ENCODE results near the gene TSPAN16. TPM values are rescaled to one million over a fixed set of nuclear protein-coding genes. Genes with fewer than 3 reads are reported as not detected.

Gene TSPAN16
- total RNA-seq, 1 donor from 2014 or later = not detected

DNA sequence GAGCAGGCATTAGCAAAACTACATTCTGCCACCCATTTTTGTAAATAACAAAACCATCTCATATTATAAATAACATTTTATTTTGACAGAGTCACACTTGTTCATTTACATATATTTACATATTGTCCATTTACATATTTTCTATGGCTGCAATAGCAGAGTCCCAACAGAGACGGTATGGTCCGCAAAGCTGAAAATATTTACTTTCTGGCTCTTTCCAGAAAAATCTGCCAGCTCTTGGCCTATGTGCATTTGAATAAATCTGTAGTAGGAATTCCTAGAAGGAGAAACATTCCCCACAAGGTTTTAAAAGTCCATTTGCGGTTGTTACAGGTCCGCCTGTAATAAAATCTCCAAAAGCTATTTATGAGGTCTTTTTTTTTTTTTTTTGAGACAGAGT, 5.7 kb upstream of the TSPAN16 start:
- Histone ChIP-seq H3K4me2 (ENCODE audit: low read length) (no peak overlapping the region), H3K9me3 (ENCODE audit: insufficient read depth, low read depth, low read length) (no peaks in the 10 kb centered on the region), H3K79me2 (ENCODE audit: insufficient read depth, low read length) (no peaks in the 10 kb centered on the region), H3K4me3 (ENCODE audit: insufficient read depth, low read depth, low read length) (no peak overlapping the region), H3K4me1 (ENCODE audit: insufficient read depth, low read length) (peaks cover 7% of the 10 kb centered on the region), H3K27ac (ENCODE audit: low read depth, low read length) (no peak overlapping the region), H3K9ac (ENCODE audit: low read length) (no peak overlapping the region), H3K36me3 (ENCODE audit: insufficient read depth, low read length) (no peaks in the 10 kb centered on the region), H4K20me1 (ENCODE audit: insufficient read depth, low read length) (no peaks in the 10 kb centered on the region), H3K27me3 (ENCODE audit: insufficient read depth, low read length) (no peaks in the 10 kb centered on the region), H2AFZ (ENCODE audit: low read depth, low read length) (no peak overlapping the region)
- no peak for TF ChIP-seq EZH2 (IDR thresholded peaks at IDR 0.05; ENCODE audit: insufficient read depth, low read length)
- TF ChIP-seq, protein P1, sequence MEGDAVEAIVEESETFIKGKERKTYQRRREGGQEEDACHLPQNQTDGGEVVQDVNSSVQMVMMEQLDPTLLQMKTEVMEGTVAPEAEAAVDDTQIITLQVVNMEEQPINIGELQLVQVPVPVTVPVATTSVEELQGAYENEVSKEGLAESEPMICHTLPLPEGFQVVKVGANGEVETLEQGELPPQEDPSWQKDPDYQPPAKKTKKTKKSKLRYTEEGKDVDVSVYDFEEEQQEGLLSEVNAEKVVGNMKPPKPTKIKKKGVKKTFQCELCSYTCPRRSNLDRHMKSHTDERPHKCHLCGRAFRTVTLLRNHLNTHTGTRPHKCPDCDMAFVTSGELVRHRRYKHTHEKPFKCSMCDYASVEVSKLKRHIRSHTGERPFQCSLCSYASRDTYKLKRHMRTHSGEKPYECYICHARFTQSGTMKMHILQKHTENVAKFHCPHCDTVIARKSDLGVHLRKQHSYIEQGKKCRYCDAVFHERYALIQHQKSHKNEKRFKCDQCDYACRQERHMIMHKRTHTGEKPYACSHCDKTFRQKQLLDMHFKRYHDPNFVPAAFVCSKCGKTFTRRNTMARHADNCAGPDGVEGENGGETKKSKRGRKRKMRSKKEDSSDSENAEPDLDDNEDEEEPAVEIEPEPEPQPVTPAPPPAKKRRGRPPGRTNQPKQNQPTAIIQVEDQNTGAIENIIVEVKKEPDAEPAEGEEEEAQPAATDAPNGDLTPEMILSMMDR (IDR thresholded peaks at IDR 0.05; ENCODE audit: insufficient read depth, low read depth, low read length) = no peak
- FAIRE-seq (no peak), DNase-seq (ENCODE audit: low read depth) (no peak)
- no peaks in the 10 kb centered on the region for H3K4me1 Mint-ChIP-seq (ENCODE audit: low read depth, unreplicated experiment)
- no peaks in the 10 kb centered on the region for H3K9me3 Mint-ChIP-seq (ENCODE audit: unreplicated experiment)
- H3K36me3 Mint-ChIP-seq (ENCODE audit: low read depth, unreplicated experiment) = no peaks in the 10 kb centered on the region
- peaks cover 2% of the 10 kb centered on the region for H3K27me3 Mint-ChIP-seq (ENCODE audit: low read depth, unreplicated experiment)
- no peak overlapping the region for H3K27ac Mint-ChIP-seq (ENCODE audit: unreplicated experiment)
- no peak overlapping the region for H3K4me3 Mint-ChIP-seq (ENCODE audit: unreplicated experiment)

DNA sequence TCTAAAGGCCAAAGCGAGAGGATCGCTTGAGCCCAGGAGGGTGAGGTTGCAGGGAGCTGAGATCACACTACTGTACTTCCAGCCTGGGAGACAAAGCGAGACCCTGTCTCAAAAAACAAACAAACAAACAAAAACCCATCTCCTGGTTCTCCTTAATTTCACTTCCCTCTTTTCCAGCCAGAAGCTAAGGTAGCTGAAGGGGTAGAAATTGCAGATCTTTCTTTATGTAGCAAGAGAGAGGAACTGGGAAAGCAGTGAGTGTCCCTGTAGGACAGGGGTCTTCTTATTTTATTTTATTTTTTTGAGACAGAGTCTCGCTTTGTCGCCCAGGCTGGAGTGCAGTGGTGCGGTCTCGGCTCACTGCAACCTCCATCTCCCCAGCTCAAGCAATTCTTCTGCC, 4.5 kb upstream of the TSPAN16 start:
- Histone ChIP-seq H3K4me2 (ENCODE audit: low read length) (no peak overlapping the region), H3K27me3 (ENCODE audit: insufficient read depth, low read length) (no peaks in the 10 kb centered on the region), H3K9ac (ENCODE audit: low read length) (no peak overlapping the region), H2AFZ (ENCODE audit: low read depth, low read length) (no peak overlapping the region), H3K36me3 (ENCODE audit: insufficient read depth, low read length) (no peaks in the 10 kb centered on the region), H3K9me3 (ENCODE audit: insufficient read depth, low read depth, low read length) (no peaks in the 10 kb centered on the region), H3K4me3 (ENCODE audit: insufficient read depth, low read depth, low read length) (no peak overlapping the region), H3K4me1 (ENCODE audit: insufficient read depth, low read length) (peaks cover 7% of the 10 kb centered on the region), H3K27ac (ENCODE audit: low read depth, low read length) (no peak overlapping the region), H3K79me2 (ENCODE audit: insufficient read depth, low read length) (no peaks in the 10 kb centered on the region), H4K20me1 (ENCODE audit: insufficient read depth, low read length) (no peaks in the 10 kb centered on the region)
- no peak overlapping the region for H3K4me3 Mint-ChIP-seq (ENCODE audit: unreplicated experiment)
- H3K27me3 Mint-ChIP-seq (ENCODE audit: low read depth, unreplicated experiment) = peaks cover 2% of the 10 kb centered on the region
- DNase-seq (ENCODE audit: low read depth) (no peak), FAIRE-seq (no peak)
- no peaks in the 10 kb centered on the region for H3K4me1 Mint-ChIP-seq (ENCODE audit: low read depth, unreplicated experiment)
- H3K9me3 Mint-ChIP-seq (ENCODE audit: unreplicated experiment) = no peaks in the 10 kb centered on the region
- no peaks in the 10 kb centered on the region for H3K36me3 Mint-ChIP-seq (ENCODE audit: low read depth, unreplicated experiment)
- H3K27ac Mint-ChIP-seq (ENCODE audit: unreplicated experiment) = no peak overlapping the region
- TF ChIP-seq EZH2 (IDR thresholded peaks at IDR 0.05; ENCODE audit: insufficient read depth, low read length) = no peak
- TF ChIP-seq, protein P1 (IDR thresholded peaks at IDR 0.05; ENCODE audit: insufficient read depth, low read depth, low read length) = no peak

DNA sequence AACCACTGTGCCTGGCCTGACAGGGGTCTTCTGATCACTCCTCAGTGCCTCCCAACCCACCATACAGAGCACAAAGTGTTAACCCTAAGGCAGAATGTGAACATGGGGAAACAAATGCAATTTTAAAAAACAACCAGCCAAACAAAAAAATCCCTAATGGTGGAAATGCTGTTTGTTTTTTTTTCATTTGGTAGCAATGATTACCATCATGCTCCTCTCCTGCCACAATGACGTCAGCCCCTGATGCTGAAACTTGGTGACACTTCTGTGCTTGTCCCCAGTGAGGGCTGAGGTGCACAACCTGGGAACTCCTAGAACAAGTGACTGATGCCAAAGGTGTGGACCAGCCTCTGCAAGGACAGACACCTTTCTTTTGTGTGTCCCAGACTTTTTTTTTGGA, 4.0 kb upstream of the TSPAN16 start:
- H3K9ac ChIP-seq (ENCODE audit: low read length) = no peak overlapping the region
- H3K36me3 Mint-ChIP-seq (ENCODE audit: low read depth, unreplicated experiment) = no peaks in the 10 kb centered on the region
- no peaks in the 10 kb centered on the region for H3K36me3 ChIP-seq (ENCODE audit: insufficient read depth, low read length)
- H3K9me3 ChIP-seq (ENCODE audit: insufficient read depth, low read depth, low read length) = no peaks in the 10 kb centered on the region
- H3K27ac ChIP-seq (ENCODE audit: low read depth, low read length) = no peak overlapping the region
- no peaks in the 10 kb centered on the region for H4K20me1 ChIP-seq (ENCODE audit: insufficient read depth, low read length)
- H3K4me3 ChIP-seq (ENCODE audit: insufficient read depth, low read depth, low read length) = no peak overlapping the region
- H3K4me2 ChIP-seq (ENCODE audit: low read length) = no peak overlapping the region
- no peak overlapping the region for H2AFZ ChIP-seq (ENCODE audit: low read depth, low read length)
- H3K79me2 ChIP-seq (ENCODE audit: insufficient read depth, low read length) = no peaks in the 10 kb centered on the region
- H3K27ac Mint-ChIP-seq (ENCODE audit: unreplicated experiment) = no peak overlapping the region
- H3K4me1 Mint-ChIP-seq (ENCODE audit: low read depth, unreplicated experiment) = no peaks in the 10 kb centered on the region
- peaks cover 2% of the 10 kb centered on the region for H3K27me3 Mint-ChIP-seq (ENCODE audit: low read depth, unreplicated experiment)
- H3K27me3 ChIP-seq (ENCODE audit: insufficient read depth, low read length) = no peaks in the 10 kb centered on the region
- H3K4me1 ChIP-seq (ENCODE audit: insufficient read depth, low read length) = peaks cover 2% of the 10 kb centered on the region
- H3K9me3 Mint-ChIP-seq (ENCODE audit: unreplicated experiment) = no peaks in the 10 kb centered on the region
- no peak overlapping the region for H3K4me3 Mint-ChIP-seq (ENCODE audit: unreplicated experiment)
- FAIRE-seq (no peak), DNase-seq (ENCODE audit: low read depth) (no peak)
- TF ChIP-seq, protein P1 (IDR thresholded peaks at IDR 0.05; ENCODE audit: insufficient read depth, low read depth, low read length) = no peak
- no peak for TF ChIP-seq EZH2 (IDR thresholded peaks at IDR 0.05; ENCODE audit: insufficient read depth, low read length)
